MM.1S (cell line): ENCODE data around the gene SRRM3.

ENCODE experiments used
- EZH2 ChIP-seq: fragments of 300-600 bp; sonication (generic); optimal IDR thresholded peaks from 2 replicates; pipeline ENCODE3; 2017; ENCODE audit warnings: low read depth, mild to moderate bottlenecking, antibody characterized with exemption, low read length, mixed read lengths
- EZH2phosphoT487 ChIP-seq: fragments of 300-600 bp; sonication (generic); IDR thresholded peaks from 2 replicates; pipeline ENCODE4 v1.6.1; 2018; ENCODE audit warnings: antibody characterized with exemption, low read length
- TF ChIP-seq, protein P1 (sequence below): fragments of 300-600 bp; sonication (generic); IDR thresholded peaks from 2 replicates; pipeline ENCODE4 v1.5.1; 2016; ENCODE audit warnings: antibody characterized with exemption, low read length, mixed read lengths

DNA sequence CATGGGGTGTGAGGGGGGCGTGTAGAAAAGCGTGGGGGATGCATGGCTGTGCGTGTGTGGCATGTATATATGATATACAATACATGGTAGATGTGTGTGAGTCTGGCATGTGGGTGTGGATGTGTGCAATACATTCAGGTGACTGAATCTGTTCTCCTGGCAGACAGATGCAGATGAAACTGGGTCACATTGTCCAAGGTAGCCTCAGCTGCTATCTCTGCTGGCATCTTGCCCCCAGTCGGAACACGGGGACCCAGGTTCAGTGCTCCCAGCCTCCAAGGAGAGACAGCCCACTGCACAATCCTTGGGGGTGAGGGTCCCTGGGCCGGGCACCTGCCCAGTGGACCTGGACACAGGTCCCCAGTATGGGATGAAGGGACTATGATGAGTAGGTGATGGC is 12.4 kb upstream of the SRRM3 start:
- TF ChIP-seq, protein P1, sequence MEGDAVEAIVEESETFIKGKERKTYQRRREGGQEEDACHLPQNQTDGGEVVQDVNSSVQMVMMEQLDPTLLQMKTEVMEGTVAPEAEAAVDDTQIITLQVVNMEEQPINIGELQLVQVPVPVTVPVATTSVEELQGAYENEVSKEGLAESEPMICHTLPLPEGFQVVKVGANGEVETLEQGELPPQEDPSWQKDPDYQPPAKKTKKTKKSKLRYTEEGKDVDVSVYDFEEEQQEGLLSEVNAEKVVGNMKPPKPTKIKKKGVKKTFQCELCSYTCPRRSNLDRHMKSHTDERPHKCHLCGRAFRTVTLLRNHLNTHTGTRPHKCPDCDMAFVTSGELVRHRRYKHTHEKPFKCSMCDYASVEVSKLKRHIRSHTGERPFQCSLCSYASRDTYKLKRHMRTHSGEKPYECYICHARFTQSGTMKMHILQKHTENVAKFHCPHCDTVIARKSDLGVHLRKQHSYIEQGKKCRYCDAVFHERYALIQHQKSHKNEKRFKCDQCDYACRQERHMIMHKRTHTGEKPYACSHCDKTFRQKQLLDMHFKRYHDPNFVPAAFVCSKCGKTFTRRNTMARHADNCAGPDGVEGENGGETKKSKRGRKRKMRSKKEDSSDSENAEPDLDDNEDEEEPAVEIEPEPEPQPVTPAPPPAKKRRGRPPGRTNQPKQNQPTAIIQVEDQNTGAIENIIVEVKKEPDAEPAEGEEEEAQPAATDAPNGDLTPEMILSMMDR: no peak
- TF ChIP-seq EZH2: no peak
- TF ChIP-seq EZH2phosphoT487: no peak
